CD14-positive monocyte (primary cell): ENCODE data around the gene CTTNBP2. TPM values are rescaled to one million over a fixed set of nuclear protein-coding genes. Genes with fewer than 3 reads are reported as not detected.

Experiments
- DNase-seq, 3 donors: peaks; one replicate each; pipeline ENCODE4 v3.0.0-alpha.2; 2011 to 2022
- H2AFZ ChIP-seq: 2 replicates; pipeline ENCODE4 v1.6.0; 2012; ENCODE audit warnings: mild to moderate bottlenecking, low read depth, low read length, inconsistent platforms; ENCODE audit not compliant: insufficient read depth, poor library complexity, severe bottlenecking
- H3K27ac ChIP-seq, 2 donors: 1 replicate in 1 of 2; 2 replicates in 1 of 2; pipeline ENCODE4 v1.5.1; 2012 to 2013; ENCODE audit warnings: low read length in 2 of 2, control low read depth in 1 of 2, inconsistent platforms in 1 of 2, low read depth in 1 of 2, mild to moderate bottlenecking in 1 of 2
- H3K27me3 ChIP-seq, 2 donors: one replicate each; pipeline versions ENCODE4 v1.6.0 to v1.6.1; 2011 to 2013; ENCODE audit warnings: low read length in 2 of 2; ENCODE audit not compliant: control insufficient read depth in 2 of 2, insufficient read depth in 2 of 2
- H3K36me3 ChIP-seq, 2 donors: replicated peaks in 1 of 2; 1 replicate in 1 of 2; 2 replicates in 1 of 2; pipeline versions ENCODE4 v1.5.1 to v1.6.1; 2012 to 2013; ENCODE audit warnings: low read length in 2 of 2, control low read depth in 1 of 2, inconsistent platforms in 1 of 2, mild to moderate bottlenecking in 1 of 2; ENCODE audit not compliant: insufficient read depth in 2 of 2, control insufficient read depth in 1 of 2
- H3K4me1 ChIP-seq, 2 donors: 1 replicate in 1 of 2; 2 replicates in 1 of 2; pipeline versions ENCODE4 v1.5.1 to v1.6.1; 2012 to 2013; ENCODE audit warnings: low read length in 2 of 2, control low read depth in 1 of 2, inconsistent platforms in 1 of 2, mild to moderate bottlenecking in 1 of 2, moderate library complexity in 1 of 2; ENCODE audit not compliant: insufficient read depth in 2 of 2, control insufficient read depth in 1 of 2
- H3K4me2 ChIP-seq: replicated peaks from 2 replicates; pipeline ENCODE3; 2012; ENCODE audit warnings: low read length, moderate library complexity, mild to moderate bottlenecking; ENCODE audit not compliant: poor library complexity, severe bottlenecking; ENCODE audit errors: extremely low read depth
- H3K4me3 ChIP-seq, 3 experiments: fragments of 200-600 bp in 1 of 3; sonication (generic) in 1 of 3; replicated peaks in 1 of 3; 1 replicate in 2 of 3; 2 replicates in 1 of 3; pipeline ENCODE4 v1.5.1; 2011 to 2013; ENCODE audit warnings: low read length in 3 of 3, mild to moderate bottlenecking in 3 of 3, control low read depth in 2 of 3, low read depth in 2 of 3, inconsistent platforms in 1 of 3, moderate library complexity in 1 of 3
- H3K79me2 ChIP-seq: 2 replicates; pipeline ENCODE4 v1.6.0; 2012; ENCODE audit warnings: mild to moderate bottlenecking, control low read depth, inconsistent platforms, low read length, moderate library complexity; ENCODE audit not compliant: insufficient read depth
- H3K9ac ChIP-seq: 2 replicates; pipeline ENCODE4 v1.6.0; 2017; ENCODE audit warnings: low read length, mild to moderate bottlenecking; ENCODE audit not compliant: insufficient read depth, poor library complexity, severe bottlenecking
- H3K9me3 ChIP-seq, 2 donors: replicated peaks in 1 of 2; 1 replicate in 1 of 2; 2 replicates in 1 of 2; pipeline versions ENCODE4 v1.5.1 to v1.6.1; 2012 to 2013; ENCODE audit warnings: low read length in 2 of 2, control low read depth in 1 of 2; ENCODE audit not compliant: control insufficient read depth in 1 of 2, insufficient read depth in 1 of 2
- H4K20me1 ChIP-seq: 2 replicates; pipeline ENCODE4 v1.6.0; 2012; ENCODE audit warnings: mild to moderate bottlenecking, low read length, control low read depth, moderate library complexity; ENCODE audit not compliant: insufficient read depth
- H3K27ac Mint-ChIP-seq, 7 donors: one replicate each; pipeline ENCODE4 v1.8.0; 2020; ENCODE audit warnings: mild to moderate bottlenecking in 7 of 7, mixed read lengths in 7 of 7, moderate library complexity in 6 of 7, inconsistent platforms in 2 of 7
- H3K27me3 Mint-ChIP-seq, 3 donors: one replicate each; pipeline ENCODE4 v1.8.0; 2021 to 2022; ENCODE audit warnings: low read depth in 3 of 3, mild to moderate bottlenecking in 3 of 3, mixed read lengths in 3 of 3, moderate library complexity in 3 of 3, inconsistent platforms in 1 of 3
- H3K36me3 Mint-ChIP-seq, 2 donors: one replicate each; pipeline ENCODE4 v1.8.0; 2020; ENCODE audit warnings: mixed read lengths in 2 of 2, inconsistent platforms in 1 of 2, mild to moderate bottlenecking in 1 of 2
- H3K4me1 Mint-ChIP-seq: one replicate; pipeline ENCODE4 v1.8.0; 2020; ENCODE audit warnings: mild to moderate bottlenecking, mixed read lengths
- H3K4me3 Mint-ChIP-seq, 2 donors: one replicate each; pipeline ENCODE4 v1.8.0; 2020; ENCODE audit warnings: mild to moderate bottlenecking in 2 of 2, mixed read lengths in 2 of 2, moderate library complexity in 1 of 2
- H3K9me3 Mint-ChIP-seq, 7 donors: one replicate each; pipeline ENCODE4 v1.8.0; 2020 to 2022; ENCODE audit warnings: mixed read lengths in 7 of 7, mild to moderate bottlenecking in 6 of 7, moderate library complexity in 6 of 7, inconsistent platforms in 2 of 7
- WGBS: methylation state at CpG from one replicate; pipeline ENCODE4 v1.1.5; 2013; ENCODE audit warnings: missing lambda C conversion rate; ENCODE audit not compliant: insufficient coverage; 5-methylcytosine and 5-hydroxymethylcytosine counted together
- intact Hi-C, 2 donors: fragments of 100-400 bp; cut with micrococcal nuclease; formaldehyde crosslinking; loops; one replicate each; pipeline versions ENCODE4 v1.15.0 to v1.15.1; 2023
- polyA plus RNA-seq, 3 donors: library from polyadenylated mRNA; depleted of rRNA in 1 of 3; unstranded in 2 of 3; stranded (reverse) in 1 of 3; fragments of 300-500 nt in 2 of 3; fragments of >200 nt in 1 of 3; fragmentation: Illumina TruSeq in 2 of 3; gene quantifications; 1 replicate in 2 of 3; 2 replicates in 1 of 3; pipeline ENCODE4 v1.2.3, GENCODE V29; 2012 to 2021
- TF ChIP-seq, protein P1 (sequence below): fragments of 200-600 bp; IDR thresholded peaks from one replicate; pipeline ENCODE4 v1.8.0; 2022; ENCODE audit warnings: antibody characterized with exemption, mild to moderate bottlenecking

CTTNBP2 gene
- polyA plus RNA-seq, 3 donors = 0.38 to 1.4 TPM; not detected in 1

DNA sequence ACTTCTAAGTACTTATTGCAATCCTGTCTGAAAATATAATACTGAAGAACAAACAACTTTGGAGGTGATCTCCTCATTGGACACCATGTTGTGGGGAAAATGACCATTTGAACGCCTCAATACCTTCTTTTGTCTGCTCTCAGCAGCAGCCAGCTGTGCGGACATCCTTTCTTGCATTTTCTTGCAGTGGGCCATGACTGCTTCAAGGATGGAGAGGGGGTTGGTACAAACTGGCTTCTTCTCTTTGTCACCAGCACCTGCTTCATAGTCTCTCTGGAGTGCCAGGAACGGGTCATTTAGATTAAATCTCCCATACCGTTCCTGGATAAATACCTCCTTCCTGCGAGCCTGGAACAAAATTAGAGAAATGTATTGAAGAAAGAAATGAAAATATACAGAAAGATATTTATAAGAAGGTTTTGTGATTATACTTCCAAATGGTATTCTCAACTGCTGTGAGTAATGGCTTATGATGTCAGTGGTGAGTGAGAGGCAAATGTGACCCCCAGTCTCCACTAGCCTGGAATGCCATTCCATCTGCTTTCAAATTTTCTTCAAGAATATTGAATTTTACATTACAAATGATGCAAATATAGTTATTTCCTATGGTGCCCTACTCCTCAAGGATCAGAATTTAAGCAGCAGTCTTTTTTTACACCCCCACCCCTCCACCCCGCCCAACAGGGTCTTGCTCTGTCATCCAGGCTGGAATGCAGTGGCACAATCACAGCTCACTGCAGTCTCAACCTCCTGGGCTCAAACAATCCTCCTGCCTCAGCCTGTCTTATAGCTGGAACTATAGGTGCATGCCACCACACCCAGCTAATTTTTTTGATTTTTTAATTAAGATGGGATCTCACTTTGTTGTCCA lies 62.4 kb downstream of the CTTNBP2 start:
- no peak for DNase-seq
- no peaks in the 10 kb centered on the region for H3K36me3 Mint-ChIP-seq
- intact Hi-C loops = no loop called here
- H3K9me3 ChIP-seq = no peaks in the 10 kb centered on the region
- H3K4me1 Mint-ChIP-seq = peaks cover 2% of the 10 kb centered on the region
- peaks cover 0 to 3% (median 2%) of the 10 kb centered on the region in 3 donors for H3K27me3 Mint-ChIP-seq
- H3K27me3 ChIP-seq = no peaks in the 10 kb centered on the region
- no peak overlapping the region for H3K9ac ChIP-seq
- no peaks in the 10 kb centered on the region for H3K36me3 ChIP-seq
- no peak overlapping the region for H3K4me3 Mint-ChIP-seq
- peaks cover 0 to 2% (median 1%) of the 10 kb centered on the region in 7 donors for H3K9me3 Mint-ChIP-seq
- no peaks in the 10 kb centered on the region for H3K4me1 ChIP-seq
- TF ChIP-seq, protein P1, sequence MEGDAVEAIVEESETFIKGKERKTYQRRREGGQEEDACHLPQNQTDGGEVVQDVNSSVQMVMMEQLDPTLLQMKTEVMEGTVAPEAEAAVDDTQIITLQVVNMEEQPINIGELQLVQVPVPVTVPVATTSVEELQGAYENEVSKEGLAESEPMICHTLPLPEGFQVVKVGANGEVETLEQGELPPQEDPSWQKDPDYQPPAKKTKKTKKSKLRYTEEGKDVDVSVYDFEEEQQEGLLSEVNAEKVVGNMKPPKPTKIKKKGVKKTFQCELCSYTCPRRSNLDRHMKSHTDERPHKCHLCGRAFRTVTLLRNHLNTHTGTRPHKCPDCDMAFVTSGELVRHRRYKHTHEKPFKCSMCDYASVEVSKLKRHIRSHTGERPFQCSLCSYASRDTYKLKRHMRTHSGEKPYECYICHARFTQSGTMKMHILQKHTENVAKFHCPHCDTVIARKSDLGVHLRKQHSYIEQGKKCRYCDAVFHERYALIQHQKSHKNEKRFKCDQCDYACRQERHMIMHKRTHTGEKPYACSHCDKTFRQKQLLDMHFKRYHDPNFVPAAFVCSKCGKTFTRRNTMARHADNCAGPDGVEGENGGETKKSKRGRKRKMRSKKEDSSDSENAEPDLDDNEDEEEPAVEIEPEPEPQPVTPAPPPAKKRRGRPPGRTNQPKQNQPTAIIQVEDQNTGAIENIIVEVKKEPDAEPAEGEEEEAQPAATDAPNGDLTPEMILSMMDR = no peak
- H3K79me2 ChIP-seq = no peaks in the 10 kb centered on the region
- WGBS = 100% methylated on average over 1 of the region's 6 CpGs
- no peak overlapping the region for H3K4me3 ChIP-seq
- H3K27ac ChIP-seq = no peak overlapping the region
- H4K20me1 ChIP-seq = no peaks in the 10 kb centered on the region
- no peak overlapping the region for H2AFZ ChIP-seq
- H3K4me2 ChIP-seq = no peak overlapping the region
- H3K27ac Mint-ChIP-seq = no peak overlapping the region

DNA sequence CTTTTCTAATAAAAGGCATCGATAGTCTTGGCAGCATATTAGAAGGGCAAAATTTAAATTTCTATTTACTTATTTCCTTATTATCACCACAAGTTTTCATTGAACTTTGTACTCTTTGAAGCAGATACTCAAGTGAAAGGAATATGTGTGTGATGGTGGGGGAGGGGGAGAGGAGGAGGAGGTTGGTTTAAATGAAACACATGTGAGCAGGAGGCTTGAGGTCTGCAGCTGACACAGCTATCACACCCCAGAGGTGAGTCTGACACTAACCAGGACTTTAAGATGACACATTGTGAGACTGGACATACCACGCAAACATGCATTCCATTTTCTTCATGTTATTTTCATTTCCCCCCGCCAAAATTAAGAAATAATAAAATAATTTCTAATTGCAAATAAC lies 63.3 kb downstream of the CTTNBP2 start:
- H3K27ac ChIP-seq = no peak overlapping the region
- no peaks in the 10 kb centered on the region for H3K36me3 ChIP-seq
- no peaks in the 10 kb centered on the region for H3K36me3 Mint-ChIP-seq
- no peak overlapping the region for H3K4me3 ChIP-seq
- H3K4me3 Mint-ChIP-seq = no peak overlapping the region
- H3K9ac ChIP-seq = no peak overlapping the region
- DNase-seq = no peak
- H3K27ac Mint-ChIP-seq = no peak overlapping the region
- intact Hi-C loops = no loop called here
- no peaks in the 10 kb centered on the region for H4K20me1 ChIP-seq
- H3K27me3 ChIP-seq = no peaks in the 10 kb centered on the region
- H2AFZ ChIP-seq = no peak overlapping the region
- no peaks in the 10 kb centered on the region for H3K4me1 ChIP-seq
- no CpG with 5 or more reads among the region's 3 CpGs for WGBS
- no peaks in the 10 kb centered on the region for H3K79me2 ChIP-seq
- TF ChIP-seq, protein P1 = no peak
- H3K9me3 ChIP-seq = no peaks in the 10 kb centered on the region
- peaks cover 2% of the 10 kb centered on the region for H3K4me1 Mint-ChIP-seq
- H3K9me3 Mint-ChIP-seq = peaks cover 0 to 2% (median 1%) of the 10 kb centered on the region in 7 donors
- no peak overlapping the region for H3K4me2 ChIP-seq
- peaks cover 2 to 3% (median 2%) of the 10 kb centered on the region in 3 donors for H3K27me3 Mint-ChIP-seq
